HL-60 (cell line): ENCODE results near the gene A2M.

Experiments used
- CTCF ChIP-seq: IDR thresholded peaks from one replicate; pipeline ENCODE4 v1.5.1; 2011; ENCODE audit warnings: low read length, control low read depth, inconsistent platforms; ENCODE audit not compliant: insufficient read depth
- SPI1 ChIP-seq: IDR thresholded peaks from 2 replicates; pipeline ENCODE4 v1.6.1; 2012; ENCODE audit warnings: low read depth, mild to moderate bottlenecking, borderline replicate concordance
- TF ChIP-seq, protein P1 (sequence below): IDR thresholded peaks from 2 replicates; pipeline ENCODE4 v1.6.1; 2012; ENCODE audit warnings: low read depth; ENCODE audit not compliant: insufficient replicate concordance

DNA sequence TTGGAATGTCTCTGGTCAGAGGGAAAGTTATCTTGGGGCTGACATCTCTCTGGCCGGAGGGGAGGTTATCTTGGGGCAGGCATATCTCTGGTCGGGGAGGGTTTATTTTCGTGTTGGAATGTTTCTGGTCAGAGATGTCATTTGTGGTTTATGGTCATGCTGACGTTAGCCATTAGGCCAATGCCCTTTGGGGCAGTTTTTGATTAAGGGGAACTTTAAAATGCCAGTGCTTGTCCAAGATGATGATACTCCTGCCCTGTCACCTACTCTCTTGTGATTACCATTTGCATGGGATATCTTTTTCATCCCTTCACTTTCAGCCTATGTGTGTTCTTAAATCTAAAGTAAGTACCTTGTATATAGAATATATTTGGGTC is 29.0 kb upstream of the A2M start:
- no peak for TF ChIP-seq CTCF
- TF ChIP-seq, protein P1, sequence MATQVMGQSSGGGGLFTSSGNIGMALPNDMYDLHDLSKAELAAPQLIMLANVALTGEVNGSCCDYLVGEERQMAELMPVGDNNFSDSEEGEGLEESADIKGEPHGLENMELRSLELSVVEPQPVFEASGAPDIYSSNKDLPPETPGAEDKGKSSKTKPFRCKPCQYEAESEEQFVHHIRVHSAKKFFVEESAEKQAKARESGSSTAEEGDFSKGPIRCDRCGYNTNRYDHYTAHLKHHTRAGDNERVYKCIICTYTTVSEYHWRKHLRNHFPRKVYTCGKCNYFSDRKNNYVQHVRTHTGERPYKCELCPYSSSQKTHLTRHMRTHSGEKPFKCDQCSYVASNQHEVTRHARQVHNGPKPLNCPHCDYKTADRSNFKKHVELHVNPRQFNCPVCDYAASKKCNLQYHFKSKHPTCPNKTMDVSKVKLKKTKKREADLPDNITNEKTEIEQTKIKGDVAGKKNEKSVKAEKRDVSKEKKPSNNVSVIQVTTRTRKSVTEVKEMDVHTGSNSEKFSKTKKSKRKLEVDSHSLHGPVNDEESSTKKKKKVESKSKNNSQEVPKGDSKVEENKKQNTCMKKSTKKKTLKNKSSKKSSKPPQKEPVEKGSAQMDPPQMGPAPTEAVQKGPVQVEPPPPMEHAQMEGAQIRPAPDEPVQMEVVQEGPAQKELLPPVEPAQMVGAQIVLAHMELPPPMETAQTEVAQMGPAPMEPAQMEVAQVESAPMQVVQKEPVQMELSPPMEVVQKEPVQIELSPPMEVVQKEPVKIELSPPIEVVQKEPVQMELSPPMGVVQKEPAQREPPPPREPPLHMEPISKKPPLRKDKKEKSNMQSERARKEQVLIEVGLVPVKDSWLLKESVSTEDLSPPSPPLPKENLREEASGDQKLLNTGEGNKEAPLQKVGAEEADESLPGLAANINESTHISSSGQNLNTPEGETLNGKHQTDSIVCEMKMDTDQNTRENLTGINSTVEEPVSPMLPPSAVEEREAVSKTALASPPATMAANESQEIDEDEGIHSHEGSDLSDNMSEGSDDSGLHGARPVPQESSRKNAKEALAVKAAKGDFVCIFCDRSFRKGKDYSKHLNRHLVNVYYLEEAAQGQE: no peak
- no peak for TF ChIP-seq SPI1
